ENCODE results near the gene SRC.

DNA sequence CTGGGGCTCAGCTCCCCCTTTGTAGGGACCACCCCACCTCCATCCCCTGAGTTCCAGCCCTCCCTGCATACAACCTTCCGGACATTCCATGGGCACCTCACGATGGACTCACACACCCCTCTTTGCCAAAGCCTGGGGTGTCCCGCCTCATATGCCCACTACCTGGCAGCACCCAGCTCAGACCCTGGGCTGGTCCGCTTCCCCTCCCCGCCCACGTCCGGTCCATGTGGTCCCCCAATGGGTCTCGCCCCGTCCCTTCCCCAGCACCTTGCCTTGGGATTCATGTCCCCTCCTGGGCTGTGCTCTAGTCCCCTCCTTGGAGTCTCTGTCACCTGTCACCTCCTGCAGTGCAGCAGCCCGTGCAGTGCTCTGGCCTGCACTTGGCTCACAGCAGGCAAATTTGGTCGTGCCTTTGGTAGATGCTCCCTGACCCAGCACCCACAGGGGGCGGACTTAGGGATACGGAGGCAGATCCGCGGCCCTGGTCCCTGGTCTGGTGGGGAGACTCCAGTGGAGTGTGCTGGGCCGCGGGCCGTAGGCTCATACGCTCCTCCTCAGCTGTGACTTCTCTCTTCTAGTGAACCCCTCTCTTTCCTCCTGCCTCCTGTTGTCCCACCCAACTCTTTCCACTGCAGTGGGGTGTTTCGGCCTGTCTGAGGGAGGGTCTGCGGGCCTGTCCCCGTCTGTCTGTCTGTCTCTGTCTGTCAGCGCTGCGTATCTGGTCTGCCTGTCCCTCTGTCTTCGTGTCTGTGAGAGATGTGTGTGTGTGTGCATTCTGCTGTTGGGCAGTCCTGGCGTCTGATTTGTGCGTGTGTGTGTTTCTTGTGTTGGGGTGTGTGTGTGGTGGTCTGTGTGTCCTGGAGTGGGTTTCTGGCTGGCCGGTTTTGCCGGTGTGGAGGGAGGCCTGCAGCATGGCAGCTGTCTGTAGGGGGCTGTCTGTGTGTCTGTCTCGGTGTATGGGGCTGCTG is 69.5 kb downstream of the SRC start:
- TF ChIP-seq, protein P1, sequence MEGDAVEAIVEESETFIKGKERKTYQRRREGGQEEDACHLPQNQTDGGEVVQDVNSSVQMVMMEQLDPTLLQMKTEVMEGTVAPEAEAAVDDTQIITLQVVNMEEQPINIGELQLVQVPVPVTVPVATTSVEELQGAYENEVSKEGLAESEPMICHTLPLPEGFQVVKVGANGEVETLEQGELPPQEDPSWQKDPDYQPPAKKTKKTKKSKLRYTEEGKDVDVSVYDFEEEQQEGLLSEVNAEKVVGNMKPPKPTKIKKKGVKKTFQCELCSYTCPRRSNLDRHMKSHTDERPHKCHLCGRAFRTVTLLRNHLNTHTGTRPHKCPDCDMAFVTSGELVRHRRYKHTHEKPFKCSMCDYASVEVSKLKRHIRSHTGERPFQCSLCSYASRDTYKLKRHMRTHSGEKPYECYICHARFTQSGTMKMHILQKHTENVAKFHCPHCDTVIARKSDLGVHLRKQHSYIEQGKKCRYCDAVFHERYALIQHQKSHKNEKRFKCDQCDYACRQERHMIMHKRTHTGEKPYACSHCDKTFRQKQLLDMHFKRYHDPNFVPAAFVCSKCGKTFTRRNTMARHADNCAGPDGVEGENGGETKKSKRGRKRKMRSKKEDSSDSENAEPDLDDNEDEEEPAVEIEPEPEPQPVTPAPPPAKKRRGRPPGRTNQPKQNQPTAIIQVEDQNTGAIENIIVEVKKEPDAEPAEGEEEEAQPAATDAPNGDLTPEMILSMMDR (IDR thresholded peaks at IDR 0.05) = no peak
- TF ChIP-seq POLR2A (IDR thresholded peaks at IDR 0.05) = no peak
- TF ChIP-seq EP300 (IDR thresholded peaks at IDR 0.05) = no peak

All from suprapubic skin (tissue), 3 donors.